MCF 10A (cell line): ENCODE measurements around the gene HECTD1. TPM values are rescaled to one million over a fixed set of nuclear protein-coding genes. Genes with fewer than 3 reads are reported as not detected.

Source experiments
- BruUV-seq: library from RNA; stranded (reverse); fragments of 400-500 nt; replicated peaks from 2 replicates; lab custom pipeline; 2021; lab: Mats Ljungman, UMichigan
- CTCF ChIA-PET: fragments of 300-600 bp; sonication (Branson Sonifier 250); formaldehyde crosslinking; extraction: SDS; loops from one replicate; lab custom pipeline; 2021; ENCODE audit warnings: antibody characterized with exemption, inconsistent platforms; lab: Yijun Ruan, JAX
- POLR2A ChIA-PET: fragments of 300-600, 350-650 bp; sonication (Branson Sonifier 250); formaldehyde crosslinking; extraction: SDS; loops from one replicate; lab custom pipeline; 2020; ENCODE audit warnings: antibody characterized with exemption, inconsistent platforms; lab: Yijun Ruan, JAX
- DNase-seq: peaks from one replicate; pipeline ENCODE4 v3.0.0-alpha.2; 2018; ENCODE audit not compliant: unreplicated experiment
- H3K27ac Mint-ChIP-seq: one replicate; pipeline ENCODE4 v1.8.0; 2022; ENCODE audit warnings: mild to moderate bottlenecking, low read depth, mixed read lengths; ENCODE audit not compliant: unreplicated experiment
- H3K27me3 Mint-ChIP-seq: one replicate; pipeline ENCODE4 v1.8.0; 2022; ENCODE audit warnings: mixed read lengths; ENCODE audit not compliant: insufficient read depth, unreplicated experiment
- H3K36me3 Mint-ChIP-seq: one replicate; pipeline ENCODE4 v1.8.0; 2022; ENCODE audit warnings: mild to moderate bottlenecking, moderate library complexity, mixed read lengths; ENCODE audit not compliant: insufficient read depth, unreplicated experiment
- H3K4me1 Mint-ChIP-seq: one replicate; pipeline ENCODE4 v1.8.0; 2022; ENCODE audit warnings: mixed read lengths; ENCODE audit not compliant: insufficient read depth, unreplicated experiment
- H3K4me3 Mint-ChIP-seq: one replicate; pipeline ENCODE4 v1.8.0; 2022; ENCODE audit warnings: mild to moderate bottlenecking, moderate library complexity, mixed read lengths; ENCODE audit not compliant: unreplicated experiment
- H3K9me3 Mint-ChIP-seq: one replicate; pipeline ENCODE4 v1.8.0; 2022; ENCODE audit warnings: mixed read lengths; ENCODE audit not compliant: unreplicated experiment
- intact Hi-C: fragments of 100-400 bp; cut with micrococcal nuclease; formaldehyde crosslinking; loops from 2 replicates; pipeline ENCODE4 v1.14.1; 2022
- total RNA-seq: library from RNA; stranded (reverse); gene quantifications from 2 replicates; pipeline ENCODE4 v1.2.3, GENCODE V29; 2022
- TF ChIP-seq, protein P1 (sequence below): fragments of 200-600 bp; IDR thresholded peaks from one replicate; pipeline ENCODE4 v1.8.0; 2022; ENCODE audit warnings: antibody characterized with exemption, mild to moderate bottlenecking; ENCODE audit not compliant: unreplicated experiment

Gene HECTD1
- total RNA-seq, 1 experiment from 2014 or later, result 122 TPM

DNA sequence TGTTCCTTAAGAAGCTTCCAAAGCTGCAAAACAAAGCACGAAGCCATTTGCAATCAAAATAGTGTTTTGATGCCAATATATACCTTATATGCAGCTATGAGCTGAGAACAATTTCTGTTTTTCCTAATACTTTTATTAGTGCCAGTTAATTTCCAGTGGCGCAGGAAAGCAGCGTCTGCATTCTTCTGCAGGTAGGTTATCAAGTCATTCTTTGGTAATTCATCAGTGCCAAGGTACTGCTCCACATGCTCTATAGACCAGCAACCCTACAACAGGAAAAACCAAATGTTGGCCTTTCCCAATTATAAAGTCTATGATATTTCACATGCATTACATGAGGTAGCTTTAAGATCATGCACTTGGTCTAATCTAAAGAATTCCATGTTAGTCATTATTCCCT is 93.8 kb downstream of the HECTD1 start:
- Mint-ChIP-seq H3K4me1 (no peaks in the 10 kb centered on the region), H3K36me3 (peaks cover 85% of the 10 kb centered on the region), H3K27me3 (no peaks in the 10 kb centered on the region), H3K27ac (no peak overlapping the region), H3K4me3 (no peak overlapping the region), H3K9me3 (no peaks in the 10 kb centered on the region)
- TF ChIP-seq, protein P1, sequence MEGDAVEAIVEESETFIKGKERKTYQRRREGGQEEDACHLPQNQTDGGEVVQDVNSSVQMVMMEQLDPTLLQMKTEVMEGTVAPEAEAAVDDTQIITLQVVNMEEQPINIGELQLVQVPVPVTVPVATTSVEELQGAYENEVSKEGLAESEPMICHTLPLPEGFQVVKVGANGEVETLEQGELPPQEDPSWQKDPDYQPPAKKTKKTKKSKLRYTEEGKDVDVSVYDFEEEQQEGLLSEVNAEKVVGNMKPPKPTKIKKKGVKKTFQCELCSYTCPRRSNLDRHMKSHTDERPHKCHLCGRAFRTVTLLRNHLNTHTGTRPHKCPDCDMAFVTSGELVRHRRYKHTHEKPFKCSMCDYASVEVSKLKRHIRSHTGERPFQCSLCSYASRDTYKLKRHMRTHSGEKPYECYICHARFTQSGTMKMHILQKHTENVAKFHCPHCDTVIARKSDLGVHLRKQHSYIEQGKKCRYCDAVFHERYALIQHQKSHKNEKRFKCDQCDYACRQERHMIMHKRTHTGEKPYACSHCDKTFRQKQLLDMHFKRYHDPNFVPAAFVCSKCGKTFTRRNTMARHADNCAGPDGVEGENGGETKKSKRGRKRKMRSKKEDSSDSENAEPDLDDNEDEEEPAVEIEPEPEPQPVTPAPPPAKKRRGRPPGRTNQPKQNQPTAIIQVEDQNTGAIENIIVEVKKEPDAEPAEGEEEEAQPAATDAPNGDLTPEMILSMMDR, result no peak
- CTCF ChIA-PET, result interaction anchor here (0.6 to 0.7 kb wide), 2 partner anchors 14 to 332 kb away, joined by 3 read pairs; no protein-coding TSS in a partner anchor
- POLR2A ChIA-PET, result no interaction called here
- intact Hi-C loops, result no loop called here
- no TSS peak for BruUV-seq
- no peak for DNase-seq

DNA sequence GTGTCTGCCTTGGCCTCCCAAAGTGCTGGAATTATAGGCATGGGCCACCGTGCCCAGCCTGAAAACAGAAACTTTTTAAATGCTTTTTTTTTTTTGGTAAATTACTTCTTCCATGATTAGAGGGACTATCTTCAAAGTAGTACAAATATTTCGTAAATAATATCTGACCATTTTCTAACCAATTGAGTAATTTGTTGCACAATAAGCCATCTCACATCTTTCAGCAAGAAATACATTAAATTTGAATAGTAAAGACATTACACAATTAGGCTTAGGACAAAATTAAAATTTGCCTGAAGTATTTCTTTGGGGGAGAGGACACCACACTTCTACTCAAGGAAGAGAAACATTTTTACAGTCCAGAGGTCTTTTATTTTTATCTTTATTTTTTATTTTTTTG is 96.7 kb downstream of the HECTD1 start:
- no peaks in the 10 kb centered on the region for H3K9me3 Mint-ChIP-seq
- ChIA-PET POLR2A (interaction anchor here (0.6 to 1.3 kb wide), 4 partner anchors 11 to 169 kb away, joined by 3 to 5 read pairs (median 3); no protein-coding TSS in a partner anchor), CTCF (interaction anchor here (1.2 kb wide), 1 partner anchor 12 kb away, joined by 3 read pairs; no protein-coding TSS in a partner anchor)
- TF ChIP-seq, protein P1, result no peak
- peaks cover 81% of the 10 kb centered on the region for H3K36me3 Mint-ChIP-seq
- no peak overlapping the region for H3K27ac Mint-ChIP-seq
- intact Hi-C loops, result no loop called here
- no peak for DNase-seq
- H3K4me1 Mint-ChIP-seq, result no peaks in the 10 kb centered on the region
- BruUV-seq, result no TSS peak
- no peak overlapping the region for H3K4me3 Mint-ChIP-seq
- H3K27me3 Mint-ChIP-seq, result no peaks in the 10 kb centered on the region

DNA sequence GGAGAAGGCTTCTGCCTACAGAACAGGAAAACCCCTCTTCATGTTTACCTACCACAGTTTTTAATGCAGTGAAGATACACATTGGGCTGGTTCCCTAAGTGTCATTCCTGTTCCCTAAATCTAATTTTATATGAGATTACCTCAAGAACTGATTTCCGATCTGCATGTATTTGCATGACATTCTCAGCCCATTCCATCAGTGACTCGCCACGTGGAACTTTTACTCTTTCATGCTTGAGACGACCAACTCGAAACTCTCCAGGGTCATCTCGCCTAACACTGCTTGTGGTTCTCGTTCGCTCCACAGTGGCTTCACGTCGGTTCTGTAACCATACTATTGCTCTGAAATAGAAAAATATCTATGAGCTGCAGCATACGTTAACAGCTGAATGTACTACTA is 98.3 kb downstream of the HECTD1 start:
- no peak overlapping the region for H3K4me3 Mint-ChIP-seq
- H3K27ac Mint-ChIP-seq, result peak overlapping the region; percentile 19
- BruUV-seq, result no TSS peak
- H3K36me3 Mint-ChIP-seq, result peaks cover 80% of the 10 kb centered on the region
- intact Hi-C loops, result no loop called here
- CTCF ChIA-PET, result interaction anchor here (0.6 to 1.0 kb wide), 2 partner anchors 9 to 238 kb away, joined by 3 read pairs; no protein-coding TSS in a partner anchor
- H3K4me1 Mint-ChIP-seq, result no peaks in the 10 kb centered on the region
- no peak for DNase-seq
- TF ChIP-seq, protein P1, result no peak
- POLR2A ChIA-PET, result interaction anchor here (1.3 kb wide), 1 partner anchor 11 kb away, joined by 5 read pairs; no protein-coding TSS in a partner anchor
- no peaks in the 10 kb centered on the region for H3K9me3 Mint-ChIP-seq
- H3K27me3 Mint-ChIP-seq, result no peaks in the 10 kb centered on the region

DNA sequence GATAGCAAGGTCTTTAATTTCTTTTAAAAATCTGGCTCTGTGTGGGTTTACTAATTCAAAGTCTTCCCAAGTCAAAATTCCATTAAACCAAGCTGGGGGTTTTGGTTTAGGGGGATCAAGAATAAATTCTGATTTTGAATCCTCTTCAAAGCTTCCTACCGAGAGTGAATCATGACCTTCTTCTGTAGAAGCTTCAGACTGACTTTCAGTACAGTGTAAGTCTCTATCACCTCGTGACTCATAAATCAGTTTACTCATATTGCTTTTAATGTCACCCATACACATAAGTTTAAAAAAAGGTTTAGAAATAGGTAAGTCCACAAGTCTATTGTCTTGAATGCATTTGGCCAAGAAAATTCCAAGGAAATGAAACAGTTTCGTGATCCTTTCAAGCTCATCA is 100.8 kb downstream of the HECTD1 start:
- intact Hi-C loops, result no loop called here
- DNase-seq, result no peak
- BruUV-seq, result TSS peak; percentile 72
- CTCF ChIA-PET, result interaction anchor here (0.9 kb wide), 1 partner anchor 11 kb away, joined by 3 read pairs; no protein-coding TSS in a partner anchor
- Mint-ChIP-seq H3K27me3 (no peaks in the 10 kb centered on the region), H3K4me1 (no peaks in the 10 kb centered on the region), H3K4me3 (no peak overlapping the region), H3K36me3 (peaks cover 84% of the 10 kb centered on the region), H3K9me3 (no peaks in the 10 kb centered on the region), H3K27ac (no peak overlapping the region)
- TF ChIP-seq, protein P1, result no peak
- POLR2A ChIA-PET, result interaction anchor here (0.7 to 1.6 kb wide), 5 partner anchors 9 to 102 kb away, joined by 3 to 7 read pairs (median 3); no protein-coding TSS in a partner anchor
